GM12872 (cell line): ENCODE measurements around the gene NR2C2.

ENCODE experiments used
- CTCF ChIP-seq: IDR thresholded peaks from 3 replicates; pipeline ENCODE4 v1.5.1; 2011; ENCODE audit warnings: low read depth, mild to moderate bottlenecking, low read length, moderate library complexity; ENCODE audit not compliant: insufficient read depth

The NR2C2 gene

GRCh38 chr3:15014606-15015328, 67.4 kb downstream of the NR2C2 start:
- no peak for TF ChIP-seq CTCF

- TF ChIP-seq CTCF, result no peak
These were observed 68.1 kb downstream of the NR2C2 start for GRCh38 chr3:15015456-15015855.

- no peak for TF ChIP-seq CTCF
These were observed 69.8 kb downstream of the NR2C2 start for GRCh38 chr3:15017191-15017590.

- no peak for TF ChIP-seq CTCF
These were observed 75.9 kb downstream of the NR2C2 start for GRCh38 chr3:15023249-15023648.

- no peak for TF ChIP-seq CTCF
These were observed 76.3 kb downstream of the NR2C2 start for GRCh38 chr3:15023719-15024118.

- TF ChIP-seq CTCF, result no peak
These were observed 82.2 kb downstream of the NR2C2 start for GRCh38 chr3:15029625-15030024.

GRCh38 chr3:15032650-15033049, 85.3 kb downstream of the NR2C2 start:
- TF ChIP-seq CTCF, result no peak
